PC-9 (cell line): ENCODE results near the gene MMP2. TPM values are rescaled to one million over a fixed set of nuclear protein-coding genes. Genes with fewer than 3 reads are reported as not detected.

Experiments
- BruUV-seq: library from RNA; stranded (reverse); fragments of 400-500 nt; replicated peaks from 2 replicates; lab custom pipeline; 2021; lab: Mats Ljungman, UMichigan
- CTCF ChIA-PET: fragments of 300-600 bp; sonication (Branson Sonifier 250); formaldehyde crosslinking; loops from one replicate; lab custom pipeline; 2022; ENCODE audit warnings: antibody characterized with exemption; lab: Charles Lee
- POLR2A ChIA-PET: fragments of 300-600 bp; sonication (Branson Sonifier 250); formaldehyde crosslinking; loops from one replicate; lab custom pipeline; 2022; ENCODE audit warnings: antibody characterized with exemption; ENCODE audit not compliant: unreplicated experiment; lab: Charles Lee
- DNase-seq, 2 experiments: peaks; one replicate each; pipeline versions ENCODE4 v3.0.0 to v3.0.0-alpha.2; 2015 to 2022; ENCODE audit warnings: mixed read lengths in 1 of 2
- H2AFZ ChIP-seq: fragments of 200-600 bp; sonication (generic); 2 replicates; pipeline ENCODE4 v1.8.1; 2017; ENCODE audit warnings: antibody characterized with exemption
- H3F3A ChIP-seq: fragments of 200-600 bp; sonication (generic); 2 replicates; pipeline ENCODE4 v1.8.1; 2017; ENCODE audit warnings: antibody characterized with exemption, mild to moderate bottlenecking, low read depth; ENCODE audit not compliant: insufficient read depth
- H3K27ac ChIP-seq: fragments of 200-600 bp; sonication (generic); 2 replicates; pipeline ENCODE4 v1.6.1; 2016; ENCODE audit warnings: mixed run types
- H3K27me3 ChIP-seq: fragments of 200-600 bp; sonication (generic); 2 replicates; pipeline ENCODE4 v1.6.1; 2016; ENCODE audit warnings: low read depth, mixed run types; ENCODE audit not compliant: insufficient read depth
- H3K36me3 ChIP-seq: fragments of 200-600 bp; sonication (generic); 2 replicates; pipeline ENCODE4 v1.6.1; 2016; ENCODE audit warnings: low read depth, mixed run types
- H3K4me1 ChIP-seq: fragments of 200-600 bp; sonication (generic); replicated peaks from 2 replicates; pipeline ENCODE4 v1.6.1; 2016; ENCODE audit warnings: mixed run types; ENCODE audit not compliant: insufficient read depth
- H3K4me2 ChIP-seq: fragments of 200-600 bp; sonication (generic); 2 replicates; pipeline ENCODE4 v1.6.1; 2017; ENCODE audit warnings: mixed run types
- H3K4me3 ChIP-seq: fragments of 200-600 bp; sonication (generic); 2 replicates; pipeline ENCODE4 v1.6.1; 2016; ENCODE audit warnings: mixed run types
- H3K79me2 ChIP-seq: fragments of 200-600 bp; sonication (generic); 2 replicates; pipeline ENCODE4 v1.6.1; 2017; ENCODE audit warnings: low read depth, mixed run types
- H3K9me2 ChIP-seq: fragments of 200-600 bp; sonication (generic); 2 replicates; pipeline ENCODE4 v1.8.1; 2017; ENCODE audit warnings: mild to moderate bottlenecking; ENCODE audit not compliant: insufficient read depth
- H3K9me3 ChIP-seq: fragments of 200-600 bp; sonication (generic); 2 replicates; pipeline ENCODE4 v1.8.1; 2016; ENCODE audit warnings: low read depth; ENCODE audit not compliant: insufficient read depth
- H4K20me1 ChIP-seq: fragments of 200-600 bp; sonication (generic); 2 replicates; pipeline ENCODE4 v1.8.1; 2017; ENCODE audit not compliant: insufficient read depth
- EZH2 ChIP-seq: fragments of 200-600 bp; sonication (generic); IDR thresholded peaks from 2 replicates; pipeline ENCODE4 v1.8.0; 2017; ENCODE audit warnings: antibody characterized with exemption, low read depth
- intact Hi-C: fragments of 100-400 bp; cut with micrococcal nuclease; formaldehyde crosslinking; loops from one replicate; pipeline ENCODE4 v1.10.0; 2022; ENCODE audit not compliant: unreplicated experiment
- total RNA-seq: library from RNA; stranded (reverse); gene quantifications from 2 replicates; pipeline ENCODE4 v1.2.3, GENCODE V29; 2021
- TF ChIP-seq, protein P1 (sequence below): fragments of 200-600 bp; sonication (generic); conservative IDR thresholded peaks from 2 replicates; pipeline ENCODE4 v1.6.1; 2017; ENCODE audit warnings: mixed run types, antibody characterized with exemption, mild to moderate bottlenecking, moderate library complexity

The MMP2 gene
- total RNA-seq, 1 experiment from 2014 or later, result 0.50 TPM

DNA sequence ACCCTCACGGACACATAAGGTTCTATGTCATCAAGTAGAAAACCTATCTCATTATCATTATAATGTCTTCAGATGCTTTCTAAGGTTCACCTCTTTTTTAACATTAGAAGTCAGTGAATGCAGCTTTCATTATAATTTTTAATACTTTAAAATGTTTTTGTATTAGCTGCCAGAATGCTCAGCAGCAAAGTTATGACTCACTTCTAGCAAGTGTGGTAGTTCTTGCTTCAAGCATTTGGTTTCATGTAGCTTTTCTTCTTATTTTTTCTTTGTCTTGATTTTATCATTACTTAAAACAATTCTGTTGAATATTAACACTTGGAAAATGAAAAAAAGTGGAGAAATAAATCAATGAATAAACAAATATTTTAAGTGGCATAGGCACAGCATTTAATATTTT, 53.2 kb downstream of the MMP2 start:
- Histone ChIP-seq H4K20me1 (no peaks in the 10 kb centered on the region), H3K4me3 (no peak overlapping the region), H3K27me3 (no peaks in the 10 kb centered on the region), H3K4me2 (no peak overlapping the region), H3K79me2 (no peaks in the 10 kb centered on the region), H2AFZ (no peak overlapping the region), H3K27ac (no peak overlapping the region), H3K36me3 (peaks cover 35% of the 10 kb centered on the region), H3F3A (no peaks in the 10 kb centered on the region; the same call in 1 of the 2 replicates), H3K9me3 (no peaks in the 10 kb centered on the region), H3K9me2 (no peaks in the 10 kb centered on the region), H3K4me1 (peaks cover 14% of the 10 kb centered on the region)
- TF ChIP-seq, protein P1, sequence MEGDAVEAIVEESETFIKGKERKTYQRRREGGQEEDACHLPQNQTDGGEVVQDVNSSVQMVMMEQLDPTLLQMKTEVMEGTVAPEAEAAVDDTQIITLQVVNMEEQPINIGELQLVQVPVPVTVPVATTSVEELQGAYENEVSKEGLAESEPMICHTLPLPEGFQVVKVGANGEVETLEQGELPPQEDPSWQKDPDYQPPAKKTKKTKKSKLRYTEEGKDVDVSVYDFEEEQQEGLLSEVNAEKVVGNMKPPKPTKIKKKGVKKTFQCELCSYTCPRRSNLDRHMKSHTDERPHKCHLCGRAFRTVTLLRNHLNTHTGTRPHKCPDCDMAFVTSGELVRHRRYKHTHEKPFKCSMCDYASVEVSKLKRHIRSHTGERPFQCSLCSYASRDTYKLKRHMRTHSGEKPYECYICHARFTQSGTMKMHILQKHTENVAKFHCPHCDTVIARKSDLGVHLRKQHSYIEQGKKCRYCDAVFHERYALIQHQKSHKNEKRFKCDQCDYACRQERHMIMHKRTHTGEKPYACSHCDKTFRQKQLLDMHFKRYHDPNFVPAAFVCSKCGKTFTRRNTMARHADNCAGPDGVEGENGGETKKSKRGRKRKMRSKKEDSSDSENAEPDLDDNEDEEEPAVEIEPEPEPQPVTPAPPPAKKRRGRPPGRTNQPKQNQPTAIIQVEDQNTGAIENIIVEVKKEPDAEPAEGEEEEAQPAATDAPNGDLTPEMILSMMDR, result no peak
- no peak for TF ChIP-seq EZH2
- ChIA-PET POLR2A (no interaction called here), CTCF (no interaction called here)
- no TSS peak for BruUV-seq
- intact Hi-C loops, result no loop called here
- no peak for DNase-seq

DNA sequence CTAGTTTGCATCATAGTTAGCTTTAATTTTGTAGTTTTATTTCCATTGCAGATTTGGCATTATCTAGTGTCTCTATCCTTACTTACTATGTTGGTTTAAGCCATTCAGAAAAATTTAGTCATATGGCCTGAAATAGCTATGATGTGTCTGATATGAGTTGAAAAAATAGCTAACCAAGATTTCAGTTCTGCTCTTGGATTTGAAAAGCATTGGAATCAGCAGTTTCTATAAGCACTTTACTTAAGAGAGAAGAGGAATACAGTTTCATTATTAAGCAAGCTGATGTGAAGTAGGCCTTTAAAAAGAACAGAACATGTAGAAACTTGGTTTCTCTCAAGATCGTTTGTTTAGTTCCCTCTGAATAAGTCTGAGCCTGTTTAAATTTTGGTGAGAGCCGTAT, 55.8 kb downstream of the MMP2 start:
- DNase-seq, result no peak
- ChIA-PET POLR2A (no interaction called here), CTCF (interaction anchor here (2.3 kb wide), 1 partner anchor 70 kb away, joined by 8 read pairs; no protein-coding TSS in a partner anchor)
- H3K9me3 ChIP-seq, result no peaks in the 10 kb centered on the region
- no peak overlapping the region for H2AFZ ChIP-seq
- no peaks in the 10 kb centered on the region for H3K79me2 ChIP-seq
- no peaks in the 10 kb centered on the region for H3K27me3 ChIP-seq
- H3K4me1 ChIP-seq, result peaks cover 13% of the 10 kb centered on the region
- no peak overlapping the region for H3K4me3 ChIP-seq
- intact Hi-C loops, result no loop called here
- no peaks in the 10 kb centered on the region for H4K20me1 ChIP-seq
- no peaks in the 10 kb centered on the region; the same call in 1 of the 2 replicates for H3F3A ChIP-seq
- H3K4me2 ChIP-seq, result no peak overlapping the region
- H3K36me3 ChIP-seq, result peaks cover 23% of the 10 kb centered on the region; the same call in 1 of the 2 replicates
- no peak for TF ChIP-seq EZH2
- H3K9me2 ChIP-seq, result no peaks in the 10 kb centered on the region
- no TSS peak for BruUV-seq
- no peak overlapping the region for H3K27ac ChIP-seq

DNA sequence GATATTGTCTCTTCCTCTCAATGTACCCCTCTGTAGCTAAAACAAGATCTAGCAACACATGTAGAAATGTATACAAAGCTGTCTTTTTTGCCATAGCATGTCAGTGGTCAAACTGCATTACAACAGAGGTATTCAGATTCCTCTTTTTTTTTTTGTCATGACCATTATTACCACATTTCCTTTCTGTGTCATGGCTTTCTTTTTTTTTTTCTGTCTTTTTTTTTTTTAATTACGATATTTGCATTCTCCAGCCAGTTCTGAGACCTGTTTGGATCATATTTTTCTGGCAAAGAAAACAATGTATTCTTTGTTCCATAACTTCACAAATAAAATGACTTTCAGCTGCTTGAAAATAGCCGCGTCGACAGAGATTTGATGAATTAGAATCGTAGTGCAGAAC, 60.1 kb downstream of the MMP2 start:
- ChIA-PET CTCF (interaction anchor here (0.6 kb wide), 1 partner anchor 862 kb away, joined by 3 read pairs; no protein-coding TSS in a partner anchor), POLR2A (no interaction called here)
- Histone ChIP-seq H4K20me1 (no peaks in the 10 kb centered on the region), H3K4me2 (no peak overlapping the region), H3K4me3 (no peak overlapping the region), H3K36me3 (peaks cover 5% of the 10 kb centered on the region; the same call in 1 of the 2 replicates), H3K9me3 (no peaks in the 10 kb centered on the region), H2AFZ (no peak overlapping the region), H3K27ac (no peak overlapping the region), H3K79me2 (no peaks in the 10 kb centered on the region), H3F3A (peaks cover 7% of the 10 kb centered on the region; the same call in 1 of the 2 replicates), H3K27me3 (no peaks in the 10 kb centered on the region), H3K9me2 (no peaks in the 10 kb centered on the region), H3K4me1 (peaks cover 10% of the 10 kb centered on the region; the same call in 1 of the 2 replicates)
- TF ChIP-seq, protein P1, result no peak
- TF ChIP-seq EZH2, result no peak
- DNase-seq, result no peak
- intact Hi-C loops, result no loop called here
- no TSS peak for BruUV-seq

DNA sequence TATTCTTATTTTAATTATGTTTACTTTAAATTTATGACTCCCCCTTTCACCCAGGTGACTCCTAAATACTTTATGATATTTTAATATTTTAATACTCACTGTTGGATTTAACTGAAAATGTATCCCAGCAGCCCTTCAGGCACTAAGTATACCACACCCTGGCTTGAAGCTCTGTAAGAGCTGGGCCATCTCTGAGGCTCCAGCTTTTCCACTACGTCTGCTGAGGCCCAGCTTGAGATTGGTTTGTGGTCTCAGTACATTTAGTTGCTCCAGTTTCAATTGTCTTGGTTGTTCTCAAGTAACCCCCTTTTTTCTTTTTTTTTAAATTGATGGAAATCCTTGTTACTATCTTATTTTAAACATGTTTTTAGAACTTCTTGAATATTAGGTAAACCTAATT, 60.5 kb downstream of the MMP2 start:
- ChIA-PET CTCF (no interaction called here), POLR2A (no interaction called here)
- peaks cover 10% of the 10 kb centered on the region; the same call in 1 of the 2 replicates for H3K4me1 ChIP-seq
- intact Hi-C loops, result no loop called here
- DNase-seq, result no peak
- TF ChIP-seq EZH2, result no peak
- TF ChIP-seq, protein P1, result no peak
- no peak overlapping the region for H3K4me3 ChIP-seq
- H3K27ac ChIP-seq, result no peak overlapping the region
- H3K79me2 ChIP-seq, result no peaks in the 10 kb centered on the region
- H4K20me1 ChIP-seq, result no peaks in the 10 kb centered on the region
- H3K9me2 ChIP-seq, result no peaks in the 10 kb centered on the region
- no peak overlapping the region for H2AFZ ChIP-seq
- no peaks in the 10 kb centered on the region for H3K27me3 ChIP-seq
- H3K4me2 ChIP-seq, result no peak overlapping the region
- no TSS peak for BruUV-seq
- H3F3A ChIP-seq, result peaks cover 7% of the 10 kb centered on the region; the same call in 1 of the 2 replicates
- no peaks in the 10 kb centered on the region for H3K9me3 ChIP-seq
- H3K36me3 ChIP-seq, result peaks cover 5% of the 10 kb centered on the region; the same call in 1 of the 2 replicates
